Activated CD8-positive, alpha-beta T cell treated with anti-CD3 and anti-CD28 coated beads for 36 hours (primary cell): Measurements from ENCODE around the gene TOMM40L. TPM values are rescaled to one million over a fixed set of nuclear protein-coding genes. Genes with fewer than 3 reads are reported as not detected.

Experiments used
- ATAC-seq: fragments of 200-7000 bp; cut with Tn5 transposase; one replicate; pipeline ENCODE4 v1.10.0; 2021; ENCODE audit warnings: mild to moderate bottlenecking, moderate library complexity
- CTCF ChIA-PET: fragments of 350-600 bp; sonication (Branson Sonifier 250); formaldehyde crosslinking; loops from one replicate; lab custom pipeline; 2021; ENCODE audit warnings: antibody characterized with exemption; lab: Charles Lee
- POLR2A ChIA-PET: fragments of 350-600 bp; sonication (Branson Sonifier 250); formaldehyde crosslinking; loops from one replicate; lab custom pipeline; 2021; ENCODE audit warnings: antibody characterized with exemption; lab: Charles Lee
- DNase-seq: peaks from one replicate; pipeline ENCODE4 v3.0.0-alpha.2; 2020
- H3K27ac Mint-ChIP-seq: one replicate; pipeline ENCODE4 v1.8.0; 2021; ENCODE audit warnings: mild to moderate bottlenecking, mixed read lengths
- H3K27me3 Mint-ChIP-seq: one replicate; pipeline ENCODE4 v1.8.0; 2021; ENCODE audit warnings: mixed read lengths
- H3K36me3 Mint-ChIP-seq: one replicate; pipeline ENCODE4 v1.8.0; 2021; ENCODE audit warnings: low read depth, mixed read lengths
- H3K4me1 Mint-ChIP-seq: one replicate; pipeline ENCODE4 v1.8.0; 2021; ENCODE audit warnings: low read depth, mixed read lengths
- H3K4me3 Mint-ChIP-seq: one replicate; pipeline ENCODE4 v1.8.0; 2021; ENCODE audit warnings: mild to moderate bottlenecking, moderate library complexity, mixed read lengths
- H3K9me3 Mint-ChIP-seq: one replicate; pipeline ENCODE4 v1.8.0; 2021; ENCODE audit warnings: mixed read lengths
- CTCF ChIP-seq: fragments of 200-600 bp; IDR thresholded peaks from one replicate; pipeline ENCODE4 v1.8.0; 2022; ENCODE audit warnings: antibody characterized with exemption, mild to moderate bottlenecking
- intact Hi-C: fragments of 100-400 bp; cut with micrococcal nuclease; formaldehyde crosslinking; loops from one replicate; pipeline ENCODE4 v1.10.0; 2022
- total RNA-seq, 2 experiments: library from RNA; stranded (reverse); gene quantifications; one replicate each; pipeline ENCODE4 v1.2.3, GENCODE V29; 2021

Gene TOMM40L
- total RNA-seq, 2 experiments from 2014 or later, result 11.6 to 12.1 TPM

- H3K36me3 Mint-ChIP-seq, result no peaks in the 10 kb centered on the region
- intact Hi-C loops, result no loop called here
- H3K4me1 Mint-ChIP-seq, result no peaks in the 10 kb centered on the region
- no peak for ATAC-seq
- no peak for DNase-seq
- H3K4me3 Mint-ChIP-seq, result no peak overlapping the region
- H3K27ac Mint-ChIP-seq, result no peak overlapping the region
- H3K27me3 Mint-ChIP-seq, result peaks cover 20% of the 10 kb centered on the region
- CTCF ChIA-PET, result interaction anchor here (1.7 kb wide), 1 partner anchor 26 kb away, joined by 7 read pairs; no protein-coding TSS in a partner anchor
- POLR2A ChIA-PET, result interaction anchor here (0.6 to 1.8 kb wide), 2 partner anchors 16 to 79 kb away, joined by 5 read pairs; no protein-coding TSS in a partner anchor
- no peak for TF ChIP-seq CTCF
- H3K9me3 Mint-ChIP-seq, result no peaks in the 10 kb centered on the region
These were observed 39.4 kb downstream of the TOMM40L start for GRCh38 chr1:161265305-161265704.

- CTCF ChIA-PET, result interaction anchor here (1.3 to 1.7 kb wide), 2 partner anchors 25 to 116 kb away, joined by 3 to 7 read pairs; no protein-coding TSS in a partner anchor
- POLR2A ChIA-PET, result interaction anchor here (0.6 kb wide), 1 partner anchor 78 kb away, joined by 5 read pairs; no protein-coding TSS in a partner anchor
- DNase-seq (no peak), ATAC-seq (no peak)
- H3K36me3 Mint-ChIP-seq, result no peaks in the 10 kb centered on the region
- intact Hi-C loops, result no loop called here
- TF ChIP-seq CTCF, result no peak
- no peaks in the 10 kb centered on the region for H3K4me1 Mint-ChIP-seq
- H3K27ac Mint-ChIP-seq, result no peak overlapping the region
- H3K27me3 Mint-ChIP-seq, result peaks cover 15% of the 10 kb centered on the region
- H3K4me3 Mint-ChIP-seq, result no peak overlapping the region
- no peaks in the 10 kb centered on the region for H3K9me3 Mint-ChIP-seq
These were observed 40.3 kb downstream of the TOMM40L start for GRCh38 chr1:161266202-161266601.

GRCh38 chr1:161266836-161267235 lies 41.0 kb downstream of the TOMM40L start:
- no peak for TF ChIP-seq CTCF
- Mint-ChIP-seq H3K27ac (no peak overlapping the region), H3K27me3 (peaks cover 10% of the 10 kb centered on the region), H3K9me3 (no peaks in the 10 kb centered on the region), H3K4me1 (no peaks in the 10 kb centered on the region), H3K36me3 (no peaks in the 10 kb centered on the region), H3K4me3 (no peak overlapping the region)
- ChIA-PET POLR2A (no interaction called here), CTCF (interaction anchor here (1.3 to 1.7 kb wide), 2 partner anchors 24 to 115 kb away, joined by 3 to 7 read pairs; no protein-coding TSS in a partner anchor)
- DNase-seq, result no peak
- ATAC-seq, result no peak
- intact Hi-C loops, result no loop called here

- Mint-ChIP-seq H3K9me3 (no peaks in the 10 kb centered on the region), H3K27ac (no peak overlapping the region), H3K36me3 (no peaks in the 10 kb centered on the region), H3K4me1 (no peaks in the 10 kb centered on the region), H3K27me3 (peaks cover 10% of the 10 kb centered on the region), H3K4me3 (no peak overlapping the region)
- CTCF ChIA-PET, result no interaction called here
- no peak for TF ChIP-seq CTCF
- DNase-seq (no peak), ATAC-seq (no peak)
- intact Hi-C loops, result no loop called here
- POLR2A ChIA-PET, result no interaction called here
These were observed 41.5 kb downstream of the TOMM40L start for GRCh38 chr1:161267321-161267720.

- Mint-ChIP-seq H3K36me3 (no peaks in the 10 kb centered on the region), H3K4me1 (no peaks in the 10 kb centered on the region), H3K27me3 (peaks cover 6% of the 10 kb centered on the region), H3K4me3 (no peak overlapping the region), H3K9me3 (no peaks in the 10 kb centered on the region), H3K27ac (no peak overlapping the region)
- POLR2A ChIA-PET, result no interaction called here
- CTCF ChIA-PET, result interaction anchor here (0.8 to 1.0 kb wide), 2 partner anchors 15 to 109 kb away, joined by 3 read pairs; no protein-coding TSS in a partner anchor
- DNase-seq, result no peak
- no peak for TF ChIP-seq CTCF
- intact Hi-C loops, result no loop called here
- no peak for ATAC-seq
These were observed 47.5 kb downstream of the TOMM40L start for GRCh38 chr1:161273402-161273801.
